Gastrocnemius medialis (tissue), 4 donors: Measurements from ENCODE around the gene TMED10. TPM values are rescaled to one million over a fixed set of nuclear protein-coding genes. Genes with fewer than 3 reads are reported as not detected.

ENCODE experiments used
- ATAC-seq, 2 donors: fragments of 150-250 bp; one replicate each; pipeline ENCODE4 v1.9.1; 2016
- DNase-seq, 2 donors: peaks; one replicate each; pipeline ENCODE4 v3.0.0-alpha.2; 2019
- H3K27ac ChIP-seq, 4 donors: fragments of 200-600 bp; sonication (generic); 1 replicate in 1 of 4; 2 replicates in 3 of 4; pipeline ENCODE4 v1.5.1; 2016 to 2018; ENCODE audit warnings: mild to moderate bottlenecking in 2 of 4, moderate library complexity in 1 of 4
- H3K27me3 ChIP-seq, 3 donors: fragments of 200-600 bp; sonication (generic) in 2 of 3; 1 replicate in 1 of 3; 2 replicates in 2 of 3; pipeline versions ENCODE4 v1.5.1 to v1.6.0; 2016 to 2019; ENCODE audit warnings: mild to moderate bottlenecking in 1 of 3, moderate library complexity in 1 of 3
- H3K36me3 ChIP-seq, 2 donors: fragments of 200-600 bp; sonication (generic) in 1 of 2; one replicate each; pipeline ENCODE4 v1.5.1; 2017 to 2018
- H3K4me1 ChIP-seq, 2 donors: fragments of 200-600 bp; sonication (generic) in 1 of 2; one replicate each; pipeline ENCODE4 v1.5.1; 2016 to 2017; ENCODE audit warnings: mild to moderate bottlenecking in 2 of 2
- H3K4me3 ChIP-seq, 4 donors: fragments of 200-600 bp; sonication (generic) in 3 of 4; 1 replicate in 1 of 4; 2 replicates in 3 of 4; pipeline ENCODE4 v1.5.1; 2016 to 2019; ENCODE audit warnings: mild to moderate bottlenecking in 2 of 4
- H3K9me3 ChIP-seq, 3 donors: fragments of 200-600 bp; sonication (generic) in 2 of 3; 1 replicate in 1 of 3; 2 replicates in 2 of 3; pipeline ENCODE4 v1.5.1; 2016 to 2019
- POLR2A ChIP-seq, 2 donors: fragments of 450-650 bp; IDR thresholded peaks; one replicate each; pipeline ENCODE4 v1.6.1; 2017; ENCODE audit warnings: antibody characterized with exemption in 2 of 2, mild to moderate bottlenecking in 2 of 2, moderate library complexity in 2 of 2
- in situ Hi-C, 4 donors: fragments of 200-750 bp; cut with MboI; loops; one replicate each; pipeline versions ENCODE4 v1.15.0 to v1.8.0; 2017; ENCODE audit warnings: low sequenced_read_pairs in 4 of 4
- intact Hi-C: fragments of 100-400 bp; cut with DNase I; formaldehyde crosslinking; loops from one replicate; pipeline ENCODE4 v1.15.1; 2023; ENCODE audit warnings: low total_unique reads
- total RNA-seq, 4 donors: library from RNA; depleted of rRNA; stranded (reverse); fragments of >200 nt; gene quantifications; one replicate each; pipeline versions ENCODE4 v1.1.0 to v1.2.3, GENCODE V29; 2016
- TF ChIP-seq, protein P1 (sequence below), 5 experiments: fragments of 450-650 bp in 3 of 5; fragments of 200-600 bp in 2 of 5; sonication (generic) in 2 of 5; IDR thresholded peaks in 4 of 5; conservative IDR thresholded peaks in 1 of 5; 1 replicate in 4 of 5; 2 replicates in 1 of 5; pipeline ENCODE4 v1.5.1; 2016 to 2019; ENCODE audit warnings: antibody characterized with exemption in 5 of 5, mild to moderate bottlenecking in 3 of 5, moderate library complexity in 3 of 5

The TMED10 gene
- total RNA-seq, 4 donors from 2014 or later, result 161 to 362 (median 255) TPM

- no peak overlapping the region for H3K4me3 ChIP-seq
- no peak overlapping the region for H3K27ac ChIP-seq
- ATAC-seq (no peak), DNase-seq (no peak)
- peaks cover 0 to 4% of the 10 kb centered on the region in 2 donors for H3K4me1 ChIP-seq
- H3K36me3 ChIP-seq, result peaks cover 0 to 75% of the 10 kb centered on the region in 2 donors
- in situ Hi-C loops (loop anchor here in 2 of 4 donors (25.0 kb wide), 1 partner anchor 154 kb away; no protein-coding TSS in a partner anchor), intact Hi-C loops (no loop called here)
- TF ChIP-seq, protein P1, sequence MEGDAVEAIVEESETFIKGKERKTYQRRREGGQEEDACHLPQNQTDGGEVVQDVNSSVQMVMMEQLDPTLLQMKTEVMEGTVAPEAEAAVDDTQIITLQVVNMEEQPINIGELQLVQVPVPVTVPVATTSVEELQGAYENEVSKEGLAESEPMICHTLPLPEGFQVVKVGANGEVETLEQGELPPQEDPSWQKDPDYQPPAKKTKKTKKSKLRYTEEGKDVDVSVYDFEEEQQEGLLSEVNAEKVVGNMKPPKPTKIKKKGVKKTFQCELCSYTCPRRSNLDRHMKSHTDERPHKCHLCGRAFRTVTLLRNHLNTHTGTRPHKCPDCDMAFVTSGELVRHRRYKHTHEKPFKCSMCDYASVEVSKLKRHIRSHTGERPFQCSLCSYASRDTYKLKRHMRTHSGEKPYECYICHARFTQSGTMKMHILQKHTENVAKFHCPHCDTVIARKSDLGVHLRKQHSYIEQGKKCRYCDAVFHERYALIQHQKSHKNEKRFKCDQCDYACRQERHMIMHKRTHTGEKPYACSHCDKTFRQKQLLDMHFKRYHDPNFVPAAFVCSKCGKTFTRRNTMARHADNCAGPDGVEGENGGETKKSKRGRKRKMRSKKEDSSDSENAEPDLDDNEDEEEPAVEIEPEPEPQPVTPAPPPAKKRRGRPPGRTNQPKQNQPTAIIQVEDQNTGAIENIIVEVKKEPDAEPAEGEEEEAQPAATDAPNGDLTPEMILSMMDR (IDR thresholded peaks at IDR 0.05 in 4 of 5, conservative IDR thresholded peaks at IDR 0.05 in 1 of 5), result no peak
- no peak for TF ChIP-seq POLR2A (IDR thresholded peaks at IDR 0.05)
- no peaks in the 10 kb centered on the region for H3K9me3 ChIP-seq
- no peaks in the 10 kb centered on the region for H3K27me3 ChIP-seq
These were observed 85.2 kb downstream of the TMED10 start for GRCh38 chr14:75091251-75091650.

GRCh38 chr14:75090353-75090752 lies 86.1 kb downstream of the TMED10 start:
- ATAC-seq (no peak), DNase-seq (no peak)
- Histone ChIP-seq H3K4me3 (no peak overlapping the region), H3K36me3 (peaks cover 0 to 75% of the 10 kb centered on the region in 2 donors), H3K4me1 (peaks cover 0 to 8% of the 10 kb centered on the region in 2 donors), H3K9me3 (no peaks in the 10 kb centered on the region), H3K27ac (no peak overlapping the region), H3K27me3 (no peaks in the 10 kb centered on the region)
- TF ChIP-seq, protein P1 (IDR thresholded peaks at IDR 0.05 in 4 of 5, conservative IDR thresholded peaks at IDR 0.05 in 1 of 5), result no peak
- no peak for TF ChIP-seq POLR2A (IDR thresholded peaks at IDR 0.05)
- in situ Hi-C loops (loop anchor here in 2 of 4 donors (25.0 kb wide), 1 partner anchor 153 kb away; no protein-coding TSS in a partner anchor), intact Hi-C loops (no loop called here)

GRCh38 chr14:75088566-75089373 lies 87.6 kb downstream of the TMED10 start:
- no peak for TF ChIP-seq POLR2A (IDR thresholded peaks at IDR 0.05)
- TF ChIP-seq, protein P1 (IDR thresholded peaks at IDR 0.05 in 4 of 5, conservative IDR thresholded peaks at IDR 0.05 in 1 of 5), result peak; percentile 72 to 83 (median 77)
- peaks cover 0 to 13% of the 10 kb centered on the region in 2 donors for H3K4me1 ChIP-seq
- intact Hi-C loops, result loop anchor here (2.0 to 5.0 kb wide), 3 partner anchors 41 to 174 kb away; partner anchors contain the start of gene EIF2B2
- H3K4me3 ChIP-seq, result no peak overlapping the region
- peaks cover 0 to 75% of the 10 kb centered on the region in 2 donors for H3K36me3 ChIP-seq
- no peak overlapping the region for H3K27ac ChIP-seq
- no peaks in the 10 kb centered on the region for H3K27me3 ChIP-seq
- peak; percentile 44 to 58 for ATAC-seq
- in situ Hi-C loops, result loop anchor here (10.0 to 25.0 kb wide), 2 partner anchors 151 to 174 kb away; no protein-coding TSS in a partner anchor
- peak in 1 of 2 donors; percentile 9 for DNase-seq
- no peaks in the 10 kb centered on the region for H3K9me3 ChIP-seq

- H3K27ac ChIP-seq, result no peak overlapping the region
- no peaks in the 10 kb centered on the region for H3K27me3 ChIP-seq
- H3K36me3 ChIP-seq, result peaks cover 0 to 77% of the 10 kb centered on the region in 2 donors
- in situ Hi-C loops, result loop anchor here (10.0 to 25.0 kb wide), 2 partner anchors 151 to 173 kb away; no protein-coding TSS in a partner anchor
- no peak for ATAC-seq
- TF ChIP-seq POLR2A (IDR thresholded peaks at IDR 0.05), result no peak
- TF ChIP-seq, protein P1 (IDR thresholded peaks at IDR 0.05 in 4 of 5, conservative IDR thresholded peaks at IDR 0.05 in 1 of 5), result no peak
- intact Hi-C loops, result loop anchor here (2.0 to 5.0 kb wide), 3 partner anchors 41 to 173 kb away; partner anchors contain the start of gene EIF2B2
- H3K4me3 ChIP-seq, result no peak overlapping the region
- no peak for DNase-seq
- H3K9me3 ChIP-seq, result no peaks in the 10 kb centered on the region
- peaks cover 0 to 13% of the 10 kb centered on the region in 2 donors for H3K4me1 ChIP-seq
These were observed 88.3 kb downstream of the TMED10 start for GRCh38 chr14:75088153-75088552.
